OCI-LY1 (cell line): Measurements from ENCODE around the gene KCNA5.

Source experiments
- H2AFZ ChIP-seq: fragments of 200-600 bp; sonication (generic), shearing (Covaris generic); 2 replicates; pipeline ENCODE4 v1.6.0; 2014; ENCODE audit warnings: antibody characterized with exemption, mild to moderate bottlenecking, low read length
- H3F3A ChIP-seq: fragments of 200-600 bp; sonication (generic), shearing (Covaris generic); 2 replicates; pipeline ENCODE4 v1.6.0; 2014; ENCODE audit warnings: mild to moderate bottlenecking, antibody characterized with exemption, low read length, moderate library complexity; ENCODE audit not compliant: insufficient read depth
- H3K27ac ChIP-seq: fragments of 200-600 bp; sonication (generic); 2 replicates; pipeline ENCODE4 v1.5.1; 2014; ENCODE audit warnings: low read length, mixed run types, mild to moderate bottlenecking, low read depth; ENCODE audit not compliant: poor library complexity, severe bottlenecking
- H3K27me3 ChIP-seq: fragments of 200-600 bp; sonication (generic); 2 replicates; pipeline ENCODE4 v1.6.0; 2014; ENCODE audit warnings: antibody characterized with exemption, mild to moderate bottlenecking, low read length, moderate library complexity; ENCODE audit not compliant: insufficient read depth
- H3K36me3 ChIP-seq: fragments of 200-600 bp; sonication (generic); 2 replicates; pipeline ENCODE4 v1.6.1; 2014; ENCODE audit warnings: mild to moderate bottlenecking, antibody characterized with exemption, low read length, moderate library complexity, mixed read lengths; ENCODE audit not compliant: insufficient read depth
- H3K4me1 ChIP-seq: fragments of 200-600 bp; sonication (generic); 2 replicates; pipeline ENCODE4 v1.5.1; 2014; ENCODE audit warnings: mild to moderate bottlenecking, low read length, moderate library complexity; ENCODE audit not compliant: insufficient read depth, severe bottlenecking
- H3K4me2 ChIP-seq: fragments of 200-600 bp; sonication (generic), shearing (Covaris generic); 2 replicates; pipeline ENCODE4 v1.6.1; 2014; ENCODE audit warnings: low read length
- H3K4me3 ChIP-seq: fragments of 200-600 bp; sonication (generic); 2 replicates; pipeline ENCODE4 v1.5.1; 2014; ENCODE audit warnings: low read length, low read depth, mild to moderate bottlenecking, mixed read lengths; ENCODE audit not compliant: poor library complexity, severe bottlenecking
- H3K79me2 ChIP-seq: fragments of 200-600 bp; shearing (Covaris generic); 2 replicates; pipeline ENCODE4 v1.6.1; 2016; ENCODE audit warnings: mixed run types, low read length, mixed read lengths; ENCODE audit not compliant: insufficient read depth
- H3K9ac ChIP-seq: fragments of 200-600 bp; sonication (generic), shearing (Covaris generic); 2 replicates; pipeline ENCODE4 v1.6.1; 2014; ENCODE audit warnings: mild to moderate bottlenecking, low read length, mixed read lengths
- H3K9me2 ChIP-seq: fragments of 200-600 bp; sonication (generic), shearing (Covaris generic); 2 replicates; pipeline ENCODE4 v1.6.1; 2014; ENCODE audit warnings: low read depth, mild to moderate bottlenecking, low read length, mixed read lengths
- H3K9me3 ChIP-seq: fragments of 200-600 bp; shearing (Covaris generic); 2 replicates; pipeline ENCODE4 v1.6.1; 2014; ENCODE audit warnings: low read length, mixed read lengths
- H4K20me1 ChIP-seq: fragments of 200-600 bp; sonication (generic), shearing (Covaris generic); 2 replicates; pipeline ENCODE4 v1.6.0; 2016; ENCODE audit warnings: mild to moderate bottlenecking, low read length; ENCODE audit not compliant: insufficient read depth
- CTCF ChIP-seq: fragments of 200-600 bp; sonication (generic), shearing (Covaris generic); IDR thresholded peaks from 2 replicates; pipeline ENCODE4 v1.5.1; 2017; ENCODE audit warnings: mild to moderate bottlenecking, antibody characterized with exemption, low read length, moderate library complexity, mixed read lengths
- EZH2 ChIP-seq: fragments of 200-600 bp; sonication (generic), shearing (Covaris generic); IDR thresholded peaks from 2 replicates; pipeline ENCODE4 v1.8.0; 2017; ENCODE audit warnings: borderline replicate concordance, mixed run types, mild to moderate bottlenecking, antibody characterized with exemption, low read length, moderate library complexity, mixed read lengths

KCNA5 gene

DNA sequence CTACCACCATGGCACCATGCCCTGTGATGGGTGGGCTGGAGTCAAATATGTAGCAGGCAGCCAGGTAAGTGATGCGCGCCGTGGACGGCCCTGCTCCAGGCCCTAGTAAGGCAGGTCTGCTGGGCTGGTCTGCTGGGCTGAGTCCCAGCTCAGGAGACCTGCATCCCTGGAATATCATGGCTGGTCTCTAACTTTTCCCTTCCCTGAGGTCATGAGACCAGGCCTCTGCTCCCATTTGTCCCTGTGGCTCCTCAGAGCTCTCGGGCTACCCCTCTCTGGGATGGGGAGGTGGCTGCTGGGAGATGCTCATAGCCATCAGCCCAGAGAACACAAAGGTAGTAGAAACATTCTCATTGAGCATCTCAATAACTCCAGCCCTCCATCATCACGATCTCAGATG lies 19.8 kb upstream of the KCNA5 start:
- no peaks in the 10 kb centered on the region for H3K9me3 ChIP-seq
- H3K9ac ChIP-seq, result no peak overlapping the region
- no peak overlapping the region for H2AFZ ChIP-seq
- H3K4me3 ChIP-seq, result no peak overlapping the region
- H3K4me1 ChIP-seq, result no peaks in the 10 kb centered on the region
- no peaks in the 10 kb centered on the region for H4K20me1 ChIP-seq
- H3K27me3 ChIP-seq, result no peaks in the 10 kb centered on the region
- H3K9me2 ChIP-seq, result no peaks in the 10 kb centered on the region
- H3K79me2 ChIP-seq, result no peaks in the 10 kb centered on the region
- H3K36me3 ChIP-seq, result no peaks in the 10 kb centered on the region
- TF ChIP-seq EZH2, result no peak
- TF ChIP-seq CTCF, result no peak
- H3K4me2 ChIP-seq, result no peak overlapping the region
- H3K27ac ChIP-seq, result no peak overlapping the region
- H3F3A ChIP-seq, result no peaks in the 10 kb centered on the region

DNA sequence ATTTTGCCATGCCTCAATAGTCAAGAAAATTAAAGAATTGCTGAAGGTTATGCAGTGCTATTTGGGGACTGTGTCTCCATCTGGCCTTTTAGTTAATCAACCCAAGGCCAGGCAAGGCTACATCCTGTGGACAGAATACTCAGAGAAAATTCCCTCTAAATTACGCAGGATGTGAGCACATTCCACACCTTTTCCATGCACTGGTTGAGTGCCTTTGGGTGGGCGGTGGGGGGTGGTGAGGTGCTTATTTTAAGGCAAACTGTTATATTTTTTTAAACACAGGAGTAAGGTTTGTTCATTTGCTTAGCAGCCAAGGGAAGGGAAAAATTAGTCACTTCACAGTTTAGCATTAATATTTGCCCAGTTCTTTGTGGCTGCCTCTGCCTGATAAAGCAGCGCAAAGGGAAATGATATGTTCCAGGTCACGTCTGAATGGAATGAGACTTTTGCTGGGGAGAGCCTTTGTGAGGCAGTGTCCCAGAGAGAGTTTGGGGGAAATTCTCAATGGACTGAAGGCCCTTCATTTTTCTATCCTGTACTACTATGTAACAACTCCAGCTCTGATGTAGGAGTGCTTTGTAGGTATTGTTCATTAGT lies 17.2 kb upstream of the KCNA5 start:
- TF ChIP-seq EZH2 (no peak), CTCF (no peak)
- no peaks in the 10 kb centered on the region for H4K20me1 ChIP-seq
- H3K27me3 ChIP-seq, result no peaks in the 10 kb centered on the region
- no peak overlapping the region for H2AFZ ChIP-seq
- H3K9me3 ChIP-seq, result no peaks in the 10 kb centered on the region
- H3K4me3 ChIP-seq, result no peak overlapping the region
- no peaks in the 10 kb centered on the region for H3K79me2 ChIP-seq
- no peaks in the 10 kb centered on the region for H3K36me3 ChIP-seq
- H3K9ac ChIP-seq, result no peak overlapping the region
- H3F3A ChIP-seq, result no peaks in the 10 kb centered on the region
- H3K9me2 ChIP-seq, result no peaks in the 10 kb centered on the region
- no peak overlapping the region for H3K27ac ChIP-seq
- no peaks in the 10 kb centered on the region for H3K4me1 ChIP-seq
- H3K4me2 ChIP-seq, result no peak overlapping the region

GRCh38 chr12:5027046-5027821 lies 16.4 kb upstream of the KCNA5 start:
- TF ChIP-seq CTCF (no peak), EZH2 (no peak)
- Histone ChIP-seq H2AFZ (no peak overlapping the region), H3F3A (no peaks in the 10 kb centered on the region)

More at GRCh38 chr12:5027046-5027821, 16.4 kb upstream of the KCNA5 start:
- Histone ChIP-seq H3K4me2 (no peak overlapping the region), H4K20me1 (no peaks in the 10 kb centered on the region), H3K79me2 (no peaks in the 10 kb centered on the region), H3K36me3 (no peaks in the 10 kb centered on the region), H3K9me2 (no peaks in the 10 kb centered on the region), H3K27me3 (0 out of 2 replicates have a peak, but pooled peaks cover 4% of the 10 kb centered on the region), H3K4me3 (no peak overlapping the region), H3K4me1 (no peaks in the 10 kb centered on the region), H3K9ac (no peak overlapping the region), H3K27ac (no peak overlapping the region), H3K9me3 (no peaks in the 10 kb centered on the region)
